ENCODE results near the gene FSHR. TPM values are rescaled to one million over a fixed set of nuclear protein-coding genes. Genes with fewer than 3 reads are reported as not detected.

Gene FSHR
- total RNA-seq, 6 experiments from 2014 or later: not detected

- no peak overlapping the region for H3K27ac Mint-ChIP-seq
- no peak for DNase-seq
- TF ChIP-seq CTCF (IDR thresholded peaks at IDR 0.05): no peak
- no peak overlapping the region for H3K4me3 Mint-ChIP-seq
- no peaks in the 10 kb centered on the region for H3K4me1 Mint-ChIP-seq (ENCODE audit: low read depth)
- H3K36me3 Mint-ChIP-seq (ENCODE audit: low read depth): no peaks in the 10 kb centered on the region
- no peaks in the 10 kb centered on the region for H3K9me3 Mint-ChIP-seq
- peaks cover 3% of the 10 kb centered on the region for H3K27me3 Mint-ChIP-seq (ENCODE audit: insufficient read depth)
Measured at GRCh38 chr2:48944956-48945355, 209.4 kb downstream of the FSHR start.

DNA sequence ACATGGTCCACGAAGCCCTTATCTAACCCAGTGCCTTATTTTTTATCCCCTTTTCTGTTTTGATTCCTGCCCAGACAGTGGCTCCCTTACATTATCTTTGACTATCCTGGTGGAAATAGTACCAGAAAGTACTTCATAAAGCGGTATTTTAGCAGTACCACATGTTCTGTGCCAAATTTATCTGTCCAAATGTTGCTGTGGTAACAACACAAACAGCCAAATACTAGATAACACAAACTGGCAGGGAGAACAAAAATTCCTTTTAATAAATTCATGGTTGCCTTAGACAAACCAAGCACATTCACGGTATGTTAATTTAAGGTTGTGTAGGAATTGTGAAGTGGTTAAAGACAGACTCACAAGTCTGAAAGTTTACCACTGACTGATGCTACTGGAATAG is 210.9 kb downstream of the FSHR start:
- Mint-ChIP-seq H3K4me1 (ENCODE audit: low read depth) (no peaks in the 10 kb centered on the region), H3K4me3 (no peak overlapping the region), H3K36me3 (ENCODE audit: low read depth) (no peaks in the 10 kb centered on the region), H3K27ac (no peak overlapping the region), H3K9me3 (no peaks in the 10 kb centered on the region), H3K27me3 (ENCODE audit: insufficient read depth) (no peaks in the 10 kb centered on the region; the same call in none of the 2 replicates)
- peak; percentile 2 for DNase-seq
- TF ChIP-seq CTCF (IDR thresholded peaks at IDR 0.05): no peak

DNA sequence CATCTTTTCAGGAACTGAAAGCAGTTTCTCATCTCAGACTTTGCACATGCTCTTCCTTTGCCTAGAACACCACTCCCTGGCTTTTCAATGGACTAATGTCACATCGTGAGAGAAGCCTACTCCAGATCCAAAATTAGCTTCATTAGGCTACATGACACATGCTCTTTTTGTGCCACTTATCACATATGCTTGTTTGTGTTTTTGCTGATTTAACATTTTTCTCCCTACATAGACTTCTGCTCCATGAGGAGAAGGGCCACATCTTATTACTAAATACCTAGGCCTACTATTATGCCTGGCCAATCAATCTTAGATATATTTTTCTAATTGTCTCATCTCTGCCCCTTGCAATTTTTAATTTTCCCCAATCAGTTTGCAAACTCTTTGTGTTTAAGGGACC is 212.4 kb downstream of the FSHR start:
- no peaks in the 10 kb centered on the region for H3K9me3 Mint-ChIP-seq
- TF ChIP-seq CTCF (IDR thresholded peaks at IDR 0.05): no peak
- H3K27me3 Mint-ChIP-seq (ENCODE audit: insufficient read depth): no peaks in the 10 kb centered on the region; the same call in 1 of the 2 replicates
- no peak overlapping the region for H3K4me3 Mint-ChIP-seq
- no peak for DNase-seq
- H3K4me1 Mint-ChIP-seq (ENCODE audit: low read depth): no peaks in the 10 kb centered on the region
- no peak overlapping the region for H3K27ac Mint-ChIP-seq
- H3K36me3 Mint-ChIP-seq (ENCODE audit: low read depth): no peaks in the 10 kb centered on the region

DNA sequence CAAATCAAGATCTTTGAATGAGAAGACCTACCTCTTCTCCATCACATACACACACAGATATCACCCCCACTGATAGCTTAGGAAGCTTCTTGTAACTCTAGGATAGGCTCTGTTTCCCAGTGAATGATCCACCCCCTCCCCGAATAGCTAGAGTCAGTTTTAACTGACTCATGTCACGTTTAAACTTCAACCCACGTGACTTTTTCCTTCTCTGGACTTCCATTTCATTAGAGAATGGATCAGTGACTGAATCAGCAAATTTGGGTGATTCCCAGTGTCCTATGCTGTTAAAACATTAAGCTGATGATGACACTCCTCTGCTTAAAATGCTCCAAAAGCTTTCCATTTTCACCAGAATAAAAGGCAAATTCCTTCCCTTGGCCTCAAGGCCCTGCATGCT is 212.9 kb downstream of the FSHR start:
- Mint-ChIP-seq H3K9me3 (no peaks in the 10 kb centered on the region), H3K4me3 (no peak overlapping the region), H3K27me3 (ENCODE audit: insufficient read depth) (no peaks in the 10 kb centered on the region; the same call in 1 of the 2 replicates), H3K27ac (no peak overlapping the region), H3K4me1 (ENCODE audit: low read depth) (no peaks in the 10 kb centered on the region), H3K36me3 (ENCODE audit: low read depth) (no peaks in the 10 kb centered on the region)
- TF ChIP-seq CTCF (IDR thresholded peaks at IDR 0.05): no peak
- DNase-seq: no peak

GRCh38 chr2:48940606-48941005 is 213.7 kb downstream of the FSHR start:
- Mint-ChIP-seq H3K27me3 (ENCODE audit: insufficient read depth) (no peaks in the 10 kb centered on the region; the same call in 1 of the 2 replicates), H3K4me3 (no peak overlapping the region), H3K4me1 (ENCODE audit: low read depth) (no peaks in the 10 kb centered on the region), H3K27ac (no peak overlapping the region), H3K36me3 (ENCODE audit: low read depth) (no peaks in the 10 kb centered on the region), H3K9me3 (0 out of 2 replicates have a peak, but pooled peaks cover 4% of the 10 kb centered on the region)
- no peak for DNase-seq
- TF ChIP-seq CTCF (IDR thresholded peaks at IDR 0.05): no peak

- Mint-ChIP-seq H3K4me3 (no peak overlapping the region), H3K27ac (no peak overlapping the region), H3K4me1 (ENCODE audit: low read depth) (no peaks in the 10 kb centered on the region), H3K27me3 (ENCODE audit: insufficient read depth) (no peaks in the 10 kb centered on the region; the same call in 1 of the 2 replicates), H3K36me3 (ENCODE audit: low read depth) (no peaks in the 10 kb centered on the region), H3K9me3 (peaks cover 12% of the 10 kb centered on the region)
- no peak for TF ChIP-seq CTCF (IDR thresholded peaks at IDR 0.05)
- DNase-seq: no peak
Measured at GRCh38 chr2:48939232-48939631, 215.1 kb downstream of the FSHR start.

All from HFFc6 (cell line).